HG02678 (cell line): ENCODE data around the gene MYH14.

ENCODE experiments used
- ATAC-seq: cut with Tn5 transposase; IDR thresholded peaks from one replicate; pipeline ENCODE4 v1.9.1; 2021; ENCODE audit warnings: mild to moderate bottlenecking, moderate library complexity; ENCODE audit not compliant: unreplicated experiment

Gene MYH14

DNA sequence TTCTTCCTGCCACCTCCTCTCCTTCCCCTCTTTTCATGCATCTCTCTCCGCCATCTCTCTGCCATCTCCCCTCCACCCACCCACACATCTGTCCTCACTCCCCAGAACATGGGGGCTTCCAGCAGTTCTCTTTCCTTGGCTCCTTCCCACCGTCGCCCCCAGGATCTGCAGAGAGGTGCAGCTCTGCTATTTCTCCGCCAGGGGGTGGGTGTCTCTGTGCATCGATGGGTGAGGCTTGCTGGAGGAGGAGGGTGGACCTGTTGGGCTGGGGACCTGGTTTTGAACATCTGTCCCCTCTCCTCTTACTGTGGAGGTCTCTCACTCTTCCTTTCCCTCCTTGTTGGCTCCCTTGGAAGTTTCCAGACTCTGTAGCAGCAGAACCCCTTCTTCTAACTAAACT lies 51.7 kb downstream of the MYH14 start:
- no peak for ATAC-seq

DNA sequence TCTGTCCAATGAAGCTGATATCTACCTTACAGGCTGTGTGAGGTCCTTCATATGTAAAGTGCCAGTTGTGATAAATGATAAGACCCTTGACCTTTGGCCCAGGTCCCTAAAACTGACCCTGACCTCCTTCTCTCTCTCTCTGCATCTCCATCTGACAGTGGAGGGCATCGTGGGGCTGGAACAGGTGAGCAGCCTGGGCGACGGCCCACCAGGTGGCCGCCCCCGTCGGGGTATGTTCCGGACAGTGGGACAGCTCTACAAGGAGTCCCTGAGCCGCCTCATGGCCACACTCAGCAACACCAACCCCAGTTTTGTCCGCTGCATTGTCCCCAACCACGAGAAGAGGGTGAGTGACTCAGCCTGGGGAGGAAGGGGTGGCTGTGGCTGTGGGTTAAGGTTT lies 53.7 kb downstream of the MYH14 start:
- ATAC-seq, result no peak

DNA sequence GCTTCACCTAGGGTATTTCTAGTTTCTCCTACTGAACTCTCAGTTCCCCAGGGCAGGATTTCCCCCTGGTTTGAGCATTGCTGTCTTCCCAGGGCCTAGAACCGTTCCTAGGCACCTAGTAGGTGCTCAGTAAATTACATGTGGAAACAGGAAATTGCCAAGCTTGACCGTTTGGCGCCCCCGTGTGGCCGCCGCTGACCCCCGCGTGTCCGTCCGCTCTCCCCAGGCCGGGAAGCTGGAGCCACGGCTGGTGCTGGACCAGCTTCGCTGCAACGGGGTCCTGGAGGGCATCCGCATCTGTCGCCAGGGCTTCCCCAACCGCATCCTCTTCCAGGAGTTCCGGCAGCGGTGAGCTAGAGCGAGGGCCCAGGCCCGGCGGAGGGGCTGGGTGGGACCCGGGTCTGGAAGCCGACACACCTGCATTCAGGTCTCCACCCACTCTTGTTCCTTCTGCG lies 55.5 kb downstream of the MYH14 start:
- ATAC-seq, result no peak

DNA sequence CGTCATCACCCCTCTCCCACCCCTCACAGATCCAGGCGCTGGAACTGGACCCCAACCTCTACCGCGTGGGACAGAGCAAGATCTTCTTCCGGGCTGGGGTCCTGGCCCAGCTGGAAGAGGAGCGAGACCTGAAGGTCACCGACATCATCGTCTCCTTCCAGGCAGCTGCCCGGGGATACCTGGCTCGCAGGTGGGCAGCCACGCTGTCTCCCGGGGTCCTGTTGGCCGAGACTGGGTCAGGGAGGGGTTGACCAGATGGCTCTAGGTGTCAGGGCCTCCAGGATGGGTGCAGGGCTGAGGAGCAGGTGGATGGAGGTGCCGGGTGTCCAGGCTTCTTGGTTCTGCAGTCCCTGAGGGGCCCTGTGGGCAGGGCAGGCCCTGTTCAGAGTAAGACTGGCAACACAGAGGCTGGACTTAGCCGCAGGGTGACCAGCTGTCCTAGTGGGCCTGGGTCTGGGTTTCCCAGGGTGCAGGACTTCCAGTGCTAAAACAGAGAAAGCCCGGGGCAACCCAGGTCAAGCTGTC lies 58.1 kb downstream of the MYH14 start:
- ATAC-seq, result no peak

DNA sequence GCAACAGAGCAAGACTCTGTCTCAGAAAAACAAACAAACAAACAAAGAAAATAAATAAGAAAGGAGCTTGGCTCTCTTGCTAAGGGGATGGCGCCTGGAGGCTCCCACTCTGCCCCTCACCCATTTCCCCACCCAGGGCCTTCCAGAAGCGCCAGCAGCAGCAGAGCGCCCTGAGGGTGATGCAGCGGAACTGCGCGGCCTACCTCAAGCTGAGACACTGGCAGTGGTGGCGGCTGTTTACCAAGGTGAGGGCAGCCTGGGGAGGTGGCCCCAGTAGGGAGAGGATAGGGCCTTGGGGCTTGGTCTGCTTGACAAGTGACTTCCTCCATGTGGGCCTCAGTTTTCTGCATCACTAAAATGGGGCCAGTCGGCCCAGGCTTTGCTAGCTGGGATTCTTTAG lies 59.8 kb downstream of the MYH14 start:
- no peak for ATAC-seq

DNA sequence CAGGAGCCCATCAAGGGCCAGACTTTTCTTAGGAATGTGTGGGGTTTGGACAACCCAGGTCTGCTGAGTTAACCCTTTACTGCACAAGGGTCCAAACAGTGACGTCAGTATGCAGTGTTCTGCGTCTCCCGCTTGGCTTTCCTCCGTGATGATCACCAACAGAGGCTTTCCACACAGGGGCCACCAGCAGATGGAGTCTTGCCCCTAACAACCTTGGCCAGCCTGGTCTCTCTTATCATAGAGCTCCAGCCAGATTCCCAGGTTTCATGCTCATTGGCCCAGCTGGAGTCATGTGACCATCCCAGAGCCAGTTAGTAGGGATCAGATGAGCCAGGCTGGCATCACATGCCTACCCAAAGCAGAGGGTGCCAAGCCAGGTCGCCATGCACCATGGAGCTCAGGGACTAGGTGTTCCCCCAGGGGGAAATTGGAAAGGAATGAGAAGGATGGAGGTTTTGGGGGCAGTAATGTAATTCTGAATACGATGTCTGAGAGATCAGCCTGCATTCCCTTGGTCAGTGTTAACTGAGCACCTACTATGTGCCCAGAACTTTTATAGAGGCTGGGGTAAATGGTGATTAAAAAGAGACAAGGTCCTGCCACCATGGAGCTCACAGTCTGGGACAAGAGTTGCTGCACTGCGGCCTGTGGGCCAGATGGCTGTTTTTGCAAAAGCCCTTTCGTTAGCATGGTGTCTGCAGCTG lies 61.2 kb downstream of the MYH14 start:
- no peak for ATAC-seq

DNA sequence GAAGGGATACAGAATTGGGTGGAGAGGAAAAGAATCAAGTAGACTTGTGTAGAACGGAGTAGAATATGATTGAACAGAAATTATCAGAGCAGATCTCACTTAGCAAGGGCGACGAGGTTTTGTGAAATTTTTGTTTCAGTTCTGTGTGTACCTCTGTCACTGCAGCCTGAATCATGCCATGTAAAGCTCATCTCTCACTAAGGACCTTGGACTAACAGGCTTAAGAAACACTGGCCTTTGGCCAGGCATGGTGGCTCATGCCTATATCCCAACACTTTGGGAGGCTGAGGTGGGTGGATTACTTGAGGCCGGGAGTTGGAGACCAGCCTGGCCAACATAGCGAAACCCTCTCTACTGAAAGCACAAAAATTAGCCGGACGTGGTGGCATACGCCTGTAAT lies 62.6 kb downstream of the MYH14 start:
- ATAC-seq, result no peak

DNA sequence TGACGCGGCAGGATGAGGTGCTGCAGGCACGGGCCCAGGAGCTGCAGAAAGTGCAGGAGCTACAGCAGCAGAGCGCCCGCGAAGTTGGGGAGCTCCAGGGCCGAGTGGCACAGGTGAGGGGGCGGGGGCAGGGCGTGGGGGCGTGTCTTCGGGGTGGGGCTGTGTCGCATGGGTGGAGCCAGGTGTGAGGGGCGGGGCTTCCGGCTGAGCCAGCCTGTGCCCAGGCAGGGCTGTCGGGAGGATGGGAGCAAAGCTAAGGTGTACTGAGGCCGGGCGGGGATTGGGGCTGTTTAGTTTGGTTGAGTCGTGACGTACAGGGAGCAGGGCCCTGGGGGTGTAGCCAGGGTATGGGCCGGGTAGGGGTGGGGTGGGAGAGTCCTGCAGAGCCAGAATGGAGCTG lies 63.5 kb downstream of the MYH14 start:
- ATAC-seq, result no peak

DNA sequence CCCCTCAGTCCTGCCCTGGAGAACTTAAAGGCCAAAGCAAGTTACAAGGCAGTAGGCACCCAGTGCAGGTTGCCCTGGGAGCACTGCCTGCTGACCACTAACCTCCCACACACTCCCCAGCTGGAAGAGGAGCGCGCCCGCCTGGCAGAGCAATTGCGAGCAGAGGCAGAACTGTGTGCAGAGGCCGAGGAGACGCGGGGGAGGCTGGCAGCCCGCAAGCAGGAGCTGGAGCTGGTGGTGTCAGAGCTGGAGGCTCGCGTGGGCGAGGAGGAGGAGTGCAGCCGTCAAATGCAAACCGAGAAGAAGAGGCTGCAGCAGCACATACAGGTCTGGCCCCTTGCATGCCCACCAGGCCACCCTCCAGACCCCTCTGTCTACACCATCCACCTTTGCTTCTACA lies 64.6 kb downstream of the MYH14 start:
- no peak for ATAC-seq

DNA sequence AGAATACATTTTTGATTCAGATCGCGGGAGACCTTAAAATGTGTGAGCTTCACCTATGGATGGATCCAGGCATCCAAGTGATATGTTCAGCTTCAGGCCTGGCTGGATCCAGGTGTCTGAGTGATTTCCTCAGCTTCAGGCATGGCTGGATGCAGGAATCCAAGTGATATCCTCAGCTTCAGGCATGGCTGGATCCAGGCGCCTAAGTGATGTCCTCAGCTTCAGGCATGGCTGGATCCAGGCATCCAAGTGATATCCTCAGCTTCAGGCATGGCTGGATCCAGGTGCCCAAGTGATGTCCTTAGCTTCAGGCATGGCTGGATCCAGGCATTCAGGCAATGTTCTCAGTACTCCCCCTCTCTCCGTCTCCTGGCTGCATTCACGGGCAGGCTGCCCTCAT lies 65.1 kb downstream of the MYH14 start:
- ATAC-seq, result no peak

DNA sequence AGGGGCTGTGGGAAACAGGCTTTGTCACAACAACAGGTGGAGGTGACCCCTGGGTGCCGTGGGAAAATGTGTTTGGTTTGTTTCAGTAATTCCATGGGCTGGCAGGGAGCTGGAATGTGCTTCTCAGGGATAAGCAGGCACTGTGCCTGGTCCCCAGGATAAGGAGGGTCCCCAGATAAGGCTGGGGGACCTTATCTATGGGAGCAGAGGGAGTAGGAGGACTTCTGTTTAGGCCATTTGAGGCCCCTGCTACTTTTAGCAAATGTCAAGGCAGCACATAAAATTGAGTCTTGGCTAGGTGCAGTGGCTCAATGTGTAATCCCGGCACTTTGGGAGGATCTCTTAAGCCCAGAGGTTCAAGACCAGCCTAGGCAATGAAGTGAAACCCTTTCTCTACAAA lies 66.2 kb downstream of the MYH14 start:
- no peak for ATAC-seq

DNA sequence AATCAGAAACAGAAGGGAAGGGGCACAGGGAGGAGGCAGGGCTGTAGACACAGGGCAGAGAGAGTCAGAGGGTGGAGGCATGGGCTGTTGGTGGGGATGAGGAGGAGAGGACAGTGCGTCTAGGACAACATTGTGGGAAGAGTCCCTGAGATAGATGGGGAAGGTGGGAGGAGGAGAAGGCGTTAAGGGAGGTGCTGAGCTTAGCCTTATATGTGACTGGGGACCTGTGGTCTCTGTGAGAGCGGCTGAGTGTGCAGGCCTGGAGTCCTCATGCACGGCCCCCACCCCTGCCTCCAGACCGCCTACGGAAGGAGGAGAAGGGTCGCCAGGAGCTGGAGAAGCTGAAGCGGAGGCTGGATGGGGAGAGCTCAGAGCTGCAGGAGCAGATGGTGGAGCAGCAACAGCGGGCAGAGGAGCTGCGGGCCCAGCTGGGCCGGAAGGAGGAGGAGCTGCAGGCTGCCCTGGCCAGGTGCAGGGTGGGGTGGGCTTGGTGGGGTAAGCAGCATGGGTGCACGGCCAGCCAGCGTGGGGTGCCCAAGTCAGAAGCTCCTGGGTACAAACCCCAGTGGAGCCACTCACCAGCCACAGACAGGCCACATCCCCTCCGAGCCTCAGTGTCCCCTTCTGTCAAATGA lies 69.0 kb downstream of the MYH14 start:
- ATAC-seq, result no peak

DNA sequence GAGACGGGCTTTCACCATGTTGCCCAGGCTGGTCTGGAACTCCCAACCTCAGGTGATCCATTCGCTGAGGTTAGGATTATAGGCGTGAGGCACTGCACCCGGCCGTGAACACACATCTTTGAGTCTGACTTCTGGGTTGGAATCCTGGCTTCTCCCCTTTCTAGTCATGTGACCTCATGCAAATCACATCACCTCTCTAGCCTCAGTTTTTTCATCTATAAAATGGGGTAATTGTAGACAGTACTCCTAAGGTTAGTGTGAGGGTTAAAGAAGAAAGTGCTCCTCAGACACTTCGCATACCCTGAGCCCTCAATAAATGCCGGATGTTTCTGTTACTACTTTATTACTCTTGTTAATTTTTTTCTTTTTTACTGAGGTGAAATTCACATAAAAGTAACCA lies 70.4 kb downstream of the MYH14 start:
- no peak for ATAC-seq

DNA sequence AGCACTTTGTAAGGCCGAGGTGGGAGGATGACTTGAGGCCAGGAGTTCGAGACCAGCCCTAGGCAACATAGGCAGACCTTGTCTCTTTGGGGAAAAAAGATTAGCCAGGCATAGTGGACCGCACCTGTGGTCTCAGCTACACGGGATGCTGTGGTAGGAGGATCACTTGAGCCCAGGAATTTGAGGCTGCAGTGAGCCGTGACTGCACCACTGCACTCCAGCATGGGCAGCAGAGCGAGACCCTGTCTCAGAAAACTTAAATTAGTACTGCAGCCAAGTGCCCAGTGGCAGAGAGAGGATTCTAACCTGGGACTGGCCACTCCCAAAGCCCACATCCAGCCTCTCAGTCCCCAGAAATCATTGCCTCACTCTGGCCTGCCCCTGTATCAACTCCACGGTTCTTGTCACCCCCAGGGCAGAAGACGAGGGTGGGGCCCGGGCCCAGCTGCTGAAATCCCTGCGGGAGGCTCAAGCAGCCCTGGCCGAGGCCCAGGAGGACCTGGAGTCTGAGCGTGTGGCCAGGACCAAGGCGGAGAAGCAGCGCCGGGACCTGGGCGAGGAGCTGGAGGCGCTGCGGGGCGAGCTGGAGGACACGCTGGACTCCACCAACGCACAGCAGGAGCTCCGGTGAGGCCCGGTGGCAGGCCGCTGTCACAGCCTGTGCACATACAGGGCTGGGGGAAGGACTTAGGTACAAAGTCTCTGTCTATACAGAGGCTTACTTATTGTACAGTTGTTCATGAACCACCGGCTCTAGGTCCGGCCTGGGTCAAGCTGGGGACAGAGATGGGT lies 72.4 kb downstream of the MYH14 start:
- ATAC-seq, result no peak

DNA sequence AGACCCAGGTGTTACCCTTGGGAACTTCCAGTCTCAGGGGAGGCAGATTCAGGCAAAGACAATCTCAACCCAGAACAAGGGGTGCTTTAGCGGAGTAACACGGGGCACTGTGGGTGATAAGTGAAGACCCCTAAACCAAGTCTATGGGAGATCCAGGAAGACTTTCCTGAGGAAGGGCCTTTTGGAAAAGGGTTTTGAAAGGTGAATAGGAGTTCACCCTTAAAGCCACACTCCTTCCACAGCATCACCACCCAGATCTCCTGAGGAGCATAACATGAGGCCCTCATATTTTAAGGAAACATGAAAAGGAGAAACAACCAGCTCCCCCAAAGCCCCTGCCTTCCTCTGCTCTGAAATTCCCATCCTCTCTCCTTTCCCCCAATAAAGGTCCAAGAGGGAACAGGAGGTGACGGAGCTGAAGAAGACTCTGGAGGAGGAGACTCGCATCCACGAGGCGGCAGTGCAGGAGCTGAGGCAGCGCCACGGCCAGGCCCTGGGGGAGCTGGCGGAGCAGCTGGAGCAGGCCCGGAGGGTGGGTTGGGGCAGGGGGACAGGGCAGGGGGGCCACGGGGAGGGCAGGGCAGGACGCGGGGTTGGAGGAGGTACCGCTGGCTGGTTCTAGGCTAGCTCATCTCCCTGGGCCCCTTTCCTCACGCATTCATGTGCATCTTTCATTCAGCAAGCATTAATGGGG lies 73.1 kb downstream of the MYH14 start:
- no peak for ATAC-seq

DNA sequence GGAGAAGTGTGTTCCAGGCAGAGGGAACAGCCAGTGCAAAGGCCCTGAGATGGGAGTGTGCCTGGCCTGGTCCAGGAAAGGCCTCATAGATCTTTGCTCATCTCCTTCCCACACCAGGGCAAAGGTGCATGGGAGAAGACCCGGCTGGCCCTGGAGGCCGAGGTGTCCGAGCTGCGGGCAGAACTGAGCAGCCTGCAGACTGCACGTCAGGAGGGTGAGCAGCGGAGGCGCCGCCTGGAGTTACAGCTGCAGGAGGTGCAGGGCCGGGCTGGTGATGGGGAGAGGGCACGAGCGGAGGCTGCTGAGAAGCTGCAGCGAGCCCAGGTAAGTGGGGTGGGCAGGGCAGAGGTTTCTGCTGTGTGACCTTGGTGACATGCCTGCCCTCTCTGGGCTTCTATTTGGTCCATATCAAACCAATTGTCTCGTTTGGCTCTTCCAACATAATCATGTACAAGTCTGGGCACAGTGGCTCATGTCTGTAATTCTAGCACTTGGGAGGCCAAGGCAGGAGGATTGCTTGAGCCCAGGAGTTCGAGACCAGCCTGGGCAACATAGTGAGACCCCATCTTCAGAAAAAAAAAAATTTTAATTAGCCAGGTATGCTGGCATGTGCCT lies 74.7 kb downstream of the MYH14 start:
- no peak for ATAC-seq

DNA sequence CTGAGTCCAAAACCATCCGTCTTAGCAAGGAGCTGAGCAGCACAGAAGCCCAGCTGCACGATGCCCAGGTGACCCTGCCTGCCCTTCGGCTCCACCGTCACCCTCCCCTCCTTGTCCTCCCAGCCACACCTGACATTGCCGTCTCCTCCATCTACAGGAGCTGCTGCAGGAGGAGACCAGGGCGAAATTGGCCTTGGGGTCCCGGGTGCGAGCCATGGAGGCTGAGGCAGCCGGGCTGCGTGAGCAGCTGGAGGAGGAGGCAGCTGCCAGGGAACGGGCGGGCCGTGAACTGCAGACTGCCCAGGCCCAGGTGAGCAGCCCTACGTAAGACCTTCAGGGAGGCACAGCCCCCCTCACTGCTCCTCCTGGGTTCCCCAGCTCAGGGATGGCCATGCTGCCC lies 76.7 kb downstream of the MYH14 start:
- no peak for ATAC-seq

DNA sequence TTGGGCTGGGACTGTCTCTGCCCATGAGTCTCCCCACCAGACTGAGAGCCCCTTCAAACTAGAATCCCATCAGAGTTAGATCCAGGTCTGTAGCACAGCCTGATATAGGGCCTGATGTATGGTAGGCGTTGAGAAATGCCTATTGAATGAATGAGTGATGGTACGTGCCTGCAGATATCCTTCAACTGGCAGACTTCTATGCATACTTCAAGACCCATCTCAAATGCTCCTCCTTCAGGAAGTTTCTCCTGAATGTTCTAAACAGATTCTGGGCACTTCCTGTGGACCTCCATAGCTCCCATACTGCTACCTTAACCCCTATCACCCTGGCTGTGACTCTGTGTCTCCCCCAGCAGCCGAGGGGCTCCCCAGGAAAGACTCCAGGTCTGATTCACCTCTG lies 77.6 kb downstream of the MYH14 start:
- ATAC-seq, result no peak

DNA sequence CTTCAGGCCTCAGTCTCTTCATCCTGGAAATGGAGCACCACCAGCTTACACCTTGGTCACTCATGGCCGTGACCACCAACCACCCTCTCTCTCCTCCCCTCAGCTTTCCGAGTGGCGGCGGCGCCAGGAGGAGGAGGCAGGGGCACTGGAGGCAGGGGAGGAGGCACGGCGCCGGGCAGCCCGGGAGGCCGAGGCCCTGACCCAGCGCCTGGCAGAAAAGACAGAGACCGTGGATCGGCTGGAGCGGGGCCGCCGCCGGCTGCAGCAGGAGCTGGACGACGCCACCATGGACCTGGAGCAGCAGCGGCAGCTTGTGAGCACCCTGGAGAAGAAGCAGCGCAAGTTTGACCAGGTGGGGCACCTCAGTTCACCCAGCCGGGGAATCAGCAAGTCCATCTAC lies 78.1 kb downstream of the MYH14 start:
- no peak for ATAC-seq

DNA sequence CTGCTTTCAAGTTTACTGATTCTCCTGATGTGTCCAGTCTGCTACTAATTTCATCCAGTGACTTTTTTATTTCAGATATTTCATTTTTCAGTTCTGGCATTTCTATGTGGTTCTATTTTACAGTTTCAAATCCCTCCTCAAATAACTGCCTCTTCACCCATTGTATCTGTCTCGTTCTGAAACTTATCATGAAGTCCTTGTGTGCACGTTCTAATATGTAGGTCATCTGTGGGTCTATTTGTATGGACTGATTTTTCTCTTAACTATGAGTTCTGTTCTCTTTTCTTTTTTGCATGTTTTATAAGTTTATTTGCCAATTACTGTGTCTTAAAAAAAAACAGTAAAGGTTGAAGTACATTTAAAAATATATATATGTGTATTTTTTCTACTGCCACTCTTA lies 82.4 kb downstream of the MYH14 start:
- ATAC-seq, result no peak

DNA sequence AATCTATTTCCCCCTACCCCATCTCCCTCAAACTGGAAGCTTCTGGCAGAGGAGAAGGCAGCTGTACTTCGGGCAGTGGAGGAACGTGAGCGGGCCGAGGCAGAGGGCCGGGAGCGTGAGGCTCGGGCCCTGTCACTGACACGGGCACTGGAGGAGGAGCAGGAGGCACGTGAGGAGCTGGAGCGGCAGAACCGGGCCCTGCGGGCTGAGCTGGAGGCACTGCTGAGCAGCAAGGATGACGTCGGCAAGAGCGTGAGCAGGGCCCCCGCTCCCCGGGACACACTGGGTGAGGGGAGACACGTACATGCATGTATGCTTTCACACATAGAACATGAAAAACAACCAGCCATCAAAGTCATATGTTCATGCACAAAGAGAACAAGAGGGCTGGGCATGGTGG lies 83.0 kb downstream of the MYH14 start:
- ATAC-seq, result no peak
